Parathyroid adenoma (tissue), 2 donors: Measurements from ENCODE around the gene MRPS31.
A peak's percentile ranks its signal among the peaks of the same experiment; 100 is the strongest.

Experiments used
- H2AFZ ChIP-seq: fragments of 300-600 bp; sonication (generic); one replicate; pipeline ENCODE4 v1.7.0; 2017; ENCODE audit warnings: antibody characterized with exemption, mild to moderate bottlenecking
- H3K27ac ChIP-seq: fragments of 300-600 bp; sonication (generic); one replicate; pipeline ENCODE4 v1.7.0; 2017
- H3K27me3 ChIP-seq: fragments of 300-600 bp; sonication (generic); one replicate; pipeline ENCODE4 v1.7.0; 2017; ENCODE audit warnings: low read length; ENCODE audit not compliant: control insufficient read depth, insufficient read depth
- H3K36me3 ChIP-seq: fragments of 300-600 bp; sonication (generic); one replicate; pipeline ENCODE4 v1.7.0; 2017; ENCODE audit warnings: low read length; ENCODE audit not compliant: control insufficient read depth, insufficient read depth
- H3K4me1 ChIP-seq: fragments of 300-600 bp; sonication (generic); one replicate; pipeline ENCODE4 v1.7.0; 2017; ENCODE audit warnings: control low read depth
- H3K4me2 ChIP-seq: fragments of 300-600 bp; sonication (generic); one replicate; pipeline ENCODE4 v1.7.0; 2017; ENCODE audit warnings: low read length
- H3K4me3 ChIP-seq: fragments of 300-600 bp; sonication (generic); one replicate; pipeline ENCODE4 v1.7.0; 2017; ENCODE audit warnings: low read depth, low read length
- H3K79me2 ChIP-seq: fragments of 300-600 bp; sonication (generic); one replicate; pipeline ENCODE4 v1.7.0; 2017; ENCODE audit warnings: control low read depth
- H3K9ac ChIP-seq: fragments of 300-600 bp; sonication (generic); one replicate; pipeline ENCODE4 v1.7.0; 2017; ENCODE audit warnings: mild to moderate bottlenecking
- H3K9me3 ChIP-seq: fragments of 300-600 bp; sonication (generic); one replicate; pipeline ENCODE4 v1.7.0; 2017; ENCODE audit warnings: low read length; ENCODE audit not compliant: control insufficient read depth
- CTCF ChIP-seq: fragments of 300-600 bp; sonication (generic); IDR thresholded peaks from one replicate; pipeline ENCODE4 v1.7.0; 2017; ENCODE audit warnings: antibody characterized with exemption, mild to moderate bottlenecking
- donor health status: primary hyperparathyroidism.

MRPS31 gene

GRCh38 chr13:40692946-40693345 is 78.0 kb downstream of the MRPS31 start:
- Histone ChIP-seq H3K36me3 (no peaks in the 10 kb centered on the region), H3K27me3 (no peaks in the 10 kb centered on the region)
- TF ChIP-seq CTCF = no peak

GRCh38 chr13:40688781-40689180 is 82.2 kb downstream of the MRPS31 start:
- Histone ChIP-seq H3K27ac (no peak overlapping the region), H3K4me3 (no peak overlapping the region), H3K27me3 (no peaks in the 10 kb centered on the region), H3K9me3 (no peaks in the 10 kb centered on the region), H3K36me3 (no peaks in the 10 kb centered on the region), H3K4me1 (no peaks in the 10 kb centered on the region), H3K9ac (no peak overlapping the region), H3K4me2 (no peak overlapping the region), H3K79me2 (no peaks in the 10 kb centered on the region), H2AFZ (no peak overlapping the region)
- no peak for TF ChIP-seq CTCF

More at GRCh38 chr13:40692946-40693345, 78.0 kb downstream of the MRPS31 start:
- no peaks in the 10 kb centered on the region for H3K79me2 ChIP-seq
- no peak overlapping the region for H3K4me2 ChIP-seq
- no peak overlapping the region for H3K4me3 ChIP-seq
- no peak overlapping the region for H3K9ac ChIP-seq
- H3K4me1 ChIP-seq = no peaks in the 10 kb centered on the region
- no peaks in the 10 kb centered on the region for H3K9me3 ChIP-seq
- H2AFZ ChIP-seq = no peak overlapping the region
- H3K27ac ChIP-seq = no peak overlapping the region

GRCh38 chr13:40682449-40683240 is 88.3 kb downstream of the MRPS31 start:
- TF ChIP-seq CTCF = peak; percentile 53
- no peak overlapping the region for H3K27ac ChIP-seq
- no peak overlapping the region for H3K4me2 ChIP-seq
- no peak overlapping the region for H3K4me3 ChIP-seq
- H3K9me3 ChIP-seq = no peaks in the 10 kb centered on the region
- no peak overlapping the region for H2AFZ ChIP-seq
- H3K4me1 ChIP-seq = no peaks in the 10 kb centered on the region
- H3K27me3 ChIP-seq = no peaks in the 10 kb centered on the region
- no peak overlapping the region for H3K9ac ChIP-seq
- no peaks in the 10 kb centered on the region for H3K79me2 ChIP-seq
- no peaks in the 10 kb centered on the region for H3K36me3 ChIP-seq

- no peak overlapping the region for H3K4me2 ChIP-seq
- no peak overlapping the region for H3K9ac ChIP-seq
- no peaks in the 10 kb centered on the region for H3K9me3 ChIP-seq
- no peaks in the 10 kb centered on the region for H3K27me3 ChIP-seq
- H3K36me3 ChIP-seq = no peaks in the 10 kb centered on the region
- no peak overlapping the region for H3K27ac ChIP-seq
- H3K4me1 ChIP-seq = no peaks in the 10 kb centered on the region
- no peak overlapping the region for H2AFZ ChIP-seq
- no peaks in the 10 kb centered on the region for H3K79me2 ChIP-seq
- H3K4me3 ChIP-seq = no peak overlapping the region
- no peak for TF ChIP-seq CTCF
Measured at GRCh38 chr13:40681341-40682146, 89.4 kb downstream of the MRPS31 start.
